ACC112 (cell line): ENCODE data around the gene SPAG9.

Experiments used
- H2AFZ ChIP-seq: fragments of 200-600 bp; sonication (generic); one replicate; pipeline ENCODE4 v1.6.0; 2017; ENCODE audit warnings: antibody characterized with exemption, low read length; ENCODE audit not compliant: unreplicated experiment
- H3K27ac ChIP-seq: fragments of 200-600 bp; sonication (generic); 2 replicates; pipeline ENCODE4 v1.5.1; 2014; ENCODE audit warnings: low read depth, mild to moderate bottlenecking, antibody characterized with exemption, low read length, moderate library complexity
- H3K27me3 ChIP-seq: fragments of 200-600 bp; sonication (generic); 2 replicates; pipeline ENCODE4 v1.6.1; 2014; ENCODE audit warnings: mild to moderate bottlenecking, antibody characterized with exemption, low read length, moderate library complexity, mixed read lengths; ENCODE audit not compliant: insufficient read depth
- H3K36me3 ChIP-seq: fragments of 200-600 bp; sonication (generic); 2 replicates; pipeline ENCODE4 v1.6.1; 2016; ENCODE audit warnings: mild to moderate bottlenecking, antibody characterized with exemption, low read length, moderate library complexity, mixed read lengths; ENCODE audit not compliant: insufficient read depth
- H3K4me1 ChIP-seq: fragments of 200-600 bp; sonication (generic); one replicate; pipeline ENCODE4 v1.6.1; 2016; ENCODE audit warnings: low read length, mixed read lengths; ENCODE audit not compliant: insufficient read depth, unreplicated experiment, control insufficient read depth
- H3K4me3 ChIP-seq: fragments of 200-600 bp; sonication (generic); 2 replicates; pipeline ENCODE4 v1.5.1; 2014; ENCODE audit warnings: mild to moderate bottlenecking, low read depth, low read length
- H3K79me2 ChIP-seq: fragments of 200-600 bp; sonication (generic); one replicate; pipeline ENCODE4 v1.6.0; 2016; ENCODE audit warnings: low read length; ENCODE audit not compliant: control insufficient read depth, unreplicated experiment, insufficient read depth

SPAG9 gene

GRCh38 chr17:50988427-50988826 is 132.2 kb downstream of the SPAG9 start:
- H3K36me3 ChIP-seq, result peaks cover 33% of the 10 kb centered on the region
- H3K27ac ChIP-seq, result no peak overlapping the region
- peaks cover 10% of the 10 kb centered on the region for H3K4me1 ChIP-seq
- no peak overlapping the region for H3K4me3 ChIP-seq
- H2AFZ ChIP-seq, result no peak overlapping the region
- no peaks in the 10 kb centered on the region for H3K27me3 ChIP-seq
- H3K79me2 ChIP-seq, result no peaks in the 10 kb centered on the region

- Histone ChIP-seq H3K27ac (peak overlapping the region; percentile 40), H3K4me3 (no peak overlapping the region), H3K27me3 (no peaks in the 10 kb centered on the region), H2AFZ (no peak overlapping the region), H3K36me3 (peaks cover 26% of the 10 kb centered on the region), H3K4me1 (peaks cover 10% of the 10 kb centered on the region), H3K79me2 (no peaks in the 10 kb centered on the region)
Measured at GRCh38 chr17:50986989-50987660, 133.5 kb downstream of the SPAG9 start.

DNA sequence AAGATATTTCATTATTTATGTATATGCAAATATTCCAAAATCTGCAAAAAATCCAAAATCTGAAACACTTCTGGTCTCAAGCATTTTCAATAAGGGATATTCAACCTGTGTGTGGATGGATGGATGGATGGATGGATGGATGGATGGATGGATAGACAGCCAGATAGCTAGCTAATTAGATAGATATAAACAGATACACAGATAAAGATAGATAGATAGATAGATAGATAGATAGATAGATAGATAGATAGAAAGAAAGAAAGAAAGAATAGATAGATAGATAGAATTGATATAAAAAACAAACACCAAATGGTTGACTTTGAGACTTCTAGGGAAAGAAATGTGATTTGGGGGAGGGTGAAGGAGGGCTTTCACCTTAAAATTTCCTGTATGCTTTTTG is 139.4 kb downstream of the SPAG9 start:
- peaks cover 11% of the 10 kb centered on the region for H3K4me1 ChIP-seq
- no peaks in the 10 kb centered on the region for H3K79me2 ChIP-seq

GRCh38 chr17:50979524-50979927 is 141.1 kb downstream of the SPAG9 start:
- Histone ChIP-seq H2AFZ (no peak overlapping the region), H3K4me1 (peaks cover 11% of the 10 kb centered on the region), H3K4me3 (no peak overlapping the region), H3K27me3 (no peaks in the 10 kb centered on the region), H3K27ac (no peak overlapping the region), H3K36me3 (peaks cover 37% of the 10 kb centered on the region), H3K79me2 (no peaks in the 10 kb centered on the region)

More for the DNA sequence above, 139.4 kb downstream of the SPAG9 start:
- no peak overlapping the region for H3K27ac ChIP-seq
- H2AFZ ChIP-seq, result no peak overlapping the region
- H3K36me3 ChIP-seq, result peaks cover 30% of the 10 kb centered on the region
- H3K4me3 ChIP-seq, result no peak overlapping the region
- no peaks in the 10 kb centered on the region for H3K27me3 ChIP-seq

- H3K36me3 ChIP-seq, result peaks cover 43% of the 10 kb centered on the region
- H3K79me2 ChIP-seq, result no peaks in the 10 kb centered on the region
- peak overlapping the region; percentile 25 for H3K27ac ChIP-seq
- no peaks in the 10 kb centered on the region for H3K27me3 ChIP-seq
- no peak overlapping the region for H2AFZ ChIP-seq
- no peak overlapping the region for H3K4me3 ChIP-seq
- peaks cover 11% of the 10 kb centered on the region for H3K4me1 ChIP-seq
Measured at GRCh38 chr17:50977487-50978159, 143.0 kb downstream of the SPAG9 start.

DNA sequence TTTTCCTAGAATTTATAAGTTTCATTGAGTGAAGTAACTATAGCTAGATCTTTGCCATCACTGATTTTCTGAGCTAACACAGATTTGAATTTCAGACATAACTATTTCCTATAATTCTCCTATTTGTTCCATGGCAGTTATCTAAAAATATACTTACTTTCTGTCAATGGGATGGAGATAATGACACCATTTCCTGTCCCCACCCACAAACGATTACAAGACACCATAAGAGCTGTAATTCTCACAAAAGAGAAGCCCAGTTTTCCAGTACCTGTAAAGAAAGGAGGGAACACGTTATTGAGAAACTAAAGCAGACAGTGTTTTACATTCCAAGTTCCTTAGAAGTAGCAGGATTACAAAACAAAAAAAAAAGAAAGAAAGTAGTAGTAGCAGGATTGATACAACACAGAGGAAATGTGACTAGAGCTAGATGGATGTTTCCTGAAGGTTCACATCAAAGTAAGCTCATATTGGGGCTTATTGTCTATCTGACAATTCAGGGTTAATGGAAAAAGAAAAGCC is 143.7 kb downstream of the SPAG9 start:
- H3K27ac ChIP-seq, result peak overlapping the region; percentile 25
- peaks cover 11% of the 10 kb centered on the region for H3K4me1 ChIP-seq
- H3K27me3 ChIP-seq, result no peaks in the 10 kb centered on the region
- H2AFZ ChIP-seq, result no peak overlapping the region
- no peak overlapping the region for H3K4me3 ChIP-seq
- H3K79me2 ChIP-seq, result no peaks in the 10 kb centered on the region
- peaks cover 43% of the 10 kb centered on the region for H3K36me3 ChIP-seq

DNA sequence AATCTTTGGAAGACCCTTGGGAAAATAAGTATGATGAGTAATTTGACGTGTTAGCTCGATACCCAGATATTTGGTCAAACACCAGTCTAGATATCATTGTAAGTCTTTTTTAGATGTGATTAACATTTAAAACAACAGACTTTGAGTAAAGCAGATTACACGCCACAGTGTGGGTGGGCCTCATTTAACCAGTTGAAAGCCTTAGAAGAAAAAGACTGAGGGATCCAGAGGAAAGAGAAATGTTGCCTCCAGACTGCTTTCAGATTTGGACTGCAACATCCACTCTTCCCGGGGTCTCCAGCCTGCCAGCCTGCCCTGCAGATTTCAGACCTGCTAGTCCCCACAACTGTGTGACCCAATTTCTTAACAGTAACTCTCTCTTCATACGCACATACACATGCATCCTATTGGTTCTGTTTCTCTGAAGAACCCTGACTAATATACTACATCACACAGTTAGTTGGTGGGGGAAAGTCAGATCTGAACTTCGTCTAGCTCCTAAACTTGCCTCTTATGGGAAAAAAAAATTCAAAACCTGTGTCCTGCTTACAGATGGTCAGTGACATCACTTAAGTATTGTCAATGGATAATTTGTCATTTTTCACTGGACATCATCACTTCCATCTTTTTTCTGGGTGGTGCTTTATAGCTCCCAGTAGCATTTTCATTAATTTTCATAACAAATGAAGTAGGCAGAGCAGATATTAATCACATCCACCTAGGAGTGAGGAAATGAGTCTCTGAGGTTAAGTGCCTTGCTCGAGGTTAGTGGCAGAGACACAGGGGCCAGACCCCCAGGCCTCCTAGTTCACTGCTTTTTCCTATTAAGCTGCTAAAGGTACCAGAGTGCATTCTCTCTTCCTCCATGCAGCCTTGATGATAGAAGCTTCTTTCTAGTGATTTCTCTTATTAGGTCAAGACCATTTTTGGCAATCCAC is 146.8 kb downstream of the SPAG9 start:
- Histone ChIP-seq H3K27ac (no peak overlapping the region), H3K36me3 (peaks cover 44% of the 10 kb centered on the region), H3K79me2 (no peaks in the 10 kb centered on the region), H2AFZ (no peak overlapping the region), H3K4me1 (peaks cover 11% of the 10 kb centered on the region), H3K27me3 (no peaks in the 10 kb centered on the region), H3K4me3 (no peak overlapping the region)

DNA sequence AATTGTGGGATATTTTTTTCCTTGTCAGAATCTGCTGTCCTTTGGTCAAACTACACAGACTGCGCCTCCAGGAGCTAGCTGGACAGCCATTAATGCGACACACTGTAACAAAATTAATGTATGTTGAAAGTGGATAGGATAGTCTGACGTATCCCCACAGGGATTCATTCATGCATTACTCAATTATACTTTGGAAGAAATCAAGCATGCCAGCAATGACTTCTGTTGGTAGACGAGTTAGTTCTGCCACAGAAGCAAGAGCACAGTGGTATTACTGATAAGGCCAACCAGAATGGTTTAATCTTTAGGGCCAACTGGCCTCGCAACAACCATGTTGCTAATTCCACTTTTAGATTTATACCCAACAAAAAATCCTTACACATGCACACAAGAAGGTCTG is 148.1 kb downstream of the SPAG9 start:
- no peaks in the 10 kb centered on the region for H3K27me3 ChIP-seq
- peaks cover 8% of the 10 kb centered on the region for H3K4me1 ChIP-seq
- no peaks in the 10 kb centered on the region for H3K79me2 ChIP-seq
- H3K27ac ChIP-seq, result no peak overlapping the region
- H3K36me3 ChIP-seq, result peaks cover 32% of the 10 kb centered on the region
- no peak overlapping the region for H3K4me3 ChIP-seq
- no peak overlapping the region for H2AFZ ChIP-seq

GRCh38 chr17:50967795-50968194 is 152.9 kb downstream of the SPAG9 start:
- Histone ChIP-seq H3K27ac (no peak overlapping the region), H3K4me3 (no peak overlapping the region), H3K79me2 (no peaks in the 10 kb centered on the region), H3K36me3 (peaks cover 6% of the 10 kb centered on the region; the same call in 1 of the 2 replicates), H3K4me1 (no peaks in the 10 kb centered on the region), H3K27me3 (no peaks in the 10 kb centered on the region), H2AFZ (no peak overlapping the region)

GRCh38 chr17:50966163-50966666 is 154.5 kb downstream of the SPAG9 start:
- no peak overlapping the region for H2AFZ ChIP-seq
- H3K4me1 ChIP-seq, result no peaks in the 10 kb centered on the region
- H3K27me3 ChIP-seq, result no peaks in the 10 kb centered on the region
- H3K79me2 ChIP-seq, result no peaks in the 10 kb centered on the region
- no peak overlapping the region for H3K27ac ChIP-seq
- no peak overlapping the region for H3K4me3 ChIP-seq
- H3K36me3 ChIP-seq, result peaks cover 6% of the 10 kb centered on the region; the same call in 1 of the 2 replicates
